Measurements from ENCODE around the gene KCNH2.
"Not testable (repeated sequence)": the region's sequence is repeated elsewhere in the genome, so short reads cannot be mapped to it uniquely, and the experiment has no call there.

Gene KCNH2

DNA sequence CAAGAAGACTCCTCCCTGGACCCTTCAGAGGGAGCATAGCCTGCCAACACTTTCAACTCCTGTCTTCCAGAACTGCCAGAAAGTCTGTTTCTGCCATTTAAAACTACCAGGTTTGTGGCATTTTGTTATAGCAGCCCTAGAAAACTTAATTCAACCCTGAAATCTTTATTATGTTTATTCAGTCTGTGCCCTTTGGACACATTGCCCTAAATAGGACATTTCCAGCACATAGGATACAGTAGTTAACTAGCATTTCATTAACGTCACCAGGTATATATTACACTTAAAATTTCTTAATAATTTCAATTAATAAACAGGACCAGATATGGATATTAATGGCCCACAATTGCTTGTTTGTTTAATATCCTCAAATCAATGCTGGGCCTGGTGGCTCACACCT, 54.3 kb downstream of the KCNH2 start:
- Histone ChIP-seq H3K4me3 (no peak overlapping the region), H3K27ac (no peak overlapping the region)

- Histone ChIP-seq H3K27ac (no peak overlapping the region), H3K4me3 (no peak overlapping the region)
Observed at GRCh38 chr7:150923196-150923595, 54.9 kb downstream of the KCNH2 start.

DNA sequence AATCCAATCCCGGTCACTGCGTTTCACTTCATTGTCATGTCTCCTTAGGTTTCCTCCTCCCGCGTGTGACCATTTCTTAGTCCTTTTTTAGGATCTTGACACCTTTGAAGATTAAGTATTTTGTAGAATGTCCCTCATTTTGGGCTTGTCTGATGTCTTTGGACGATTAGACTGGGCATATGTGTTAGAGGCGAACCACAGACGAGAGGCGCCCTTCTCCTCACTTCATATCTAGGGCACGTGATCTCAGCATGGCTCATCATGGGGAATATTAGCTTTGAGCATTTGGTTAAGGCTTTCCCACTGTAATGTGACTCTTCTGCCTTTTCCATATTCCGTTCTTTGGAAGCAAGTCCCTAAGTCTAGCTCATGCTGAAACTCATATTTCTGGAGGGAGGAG, 59.0 kb downstream of the KCNH2 start:
- Histone ChIP-seq H3K4me3 (no peak overlapping the region), H3K27ac (no peak overlapping the region)

DNA sequence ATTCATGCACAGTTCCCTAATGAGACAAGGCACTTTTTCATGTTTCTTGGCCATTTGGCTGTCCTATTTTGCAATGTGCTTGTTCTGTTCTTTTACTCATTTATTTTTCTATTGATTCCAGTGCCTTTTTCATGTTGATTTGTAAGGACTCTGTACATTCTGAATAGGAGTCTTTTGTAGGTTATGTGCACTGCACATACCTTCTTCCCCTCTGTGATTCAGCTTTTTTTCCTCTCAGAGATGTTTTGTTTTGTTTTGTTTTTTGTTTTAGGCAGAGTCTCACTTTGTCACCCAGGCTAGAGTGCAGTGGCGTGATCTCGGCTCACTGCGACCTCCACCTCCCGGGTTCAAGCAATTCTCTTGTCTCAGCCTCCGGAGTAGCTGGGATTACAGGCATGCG, 59.7 kb downstream of the KCNH2 start:
- no peak overlapping the region for H3K4me3 ChIP-seq
- H3K27ac ChIP-seq, result no peak overlapping the region

DNA sequence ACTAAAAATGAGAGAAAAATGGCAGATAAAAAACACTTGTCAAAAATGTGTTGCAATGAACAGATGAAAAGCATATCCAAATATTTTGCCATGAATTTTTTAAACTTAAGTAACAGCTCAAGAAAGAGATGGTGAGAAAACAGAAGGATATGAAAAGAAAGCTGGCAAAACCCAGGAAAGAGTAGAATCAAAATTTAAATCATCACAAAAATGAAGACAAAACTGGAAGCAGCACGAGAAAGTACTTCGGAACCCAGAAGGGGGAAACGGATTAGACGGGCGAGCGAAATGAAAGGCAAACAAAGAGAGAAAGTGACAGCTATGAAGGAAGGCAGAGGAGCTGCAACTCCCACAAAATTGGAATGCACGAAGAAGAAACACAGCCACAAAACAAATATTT, 60.2 kb downstream of the KCNH2 start:
- no peak overlapping the region for H3K4me3 ChIP-seq

DNA sequence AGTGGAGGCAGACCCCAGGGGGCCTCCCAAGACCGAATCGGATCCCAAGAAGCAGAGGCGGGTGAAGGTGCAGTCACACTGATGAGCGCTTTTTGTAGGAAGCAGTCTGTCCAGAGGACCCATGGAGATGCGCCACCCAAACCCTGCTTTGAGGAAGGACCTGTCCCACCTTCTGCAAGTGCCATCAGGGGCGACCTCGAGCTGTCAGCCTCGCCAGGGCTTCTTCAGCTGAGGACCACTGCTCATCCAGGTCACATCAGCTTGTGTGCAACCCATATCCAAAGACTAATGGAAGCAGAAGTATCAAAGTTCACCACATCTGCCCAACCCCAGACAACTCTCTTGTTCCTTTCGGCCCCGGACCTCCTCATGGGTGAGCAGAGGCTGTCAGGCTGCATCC, 61.5 kb downstream of the KCNH2 start:
- H3K4me3 ChIP-seq, result no peak overlapping the region

More for the DNA sequence above, 60.2 kb downstream of the KCNH2 start:
- H3K27ac ChIP-seq, result no peak overlapping the region

GRCh38 chr7:150914966-150915365, 63.2 kb downstream of the KCNH2 start:
- no peak overlapping the region for H3K27ac ChIP-seq
- no peak overlapping the region for H3K4me3 ChIP-seq

More for the DNA sequence above, 61.5 kb downstream of the KCNH2 start:
- H3K27ac ChIP-seq, result no peak overlapping the region

DNA sequence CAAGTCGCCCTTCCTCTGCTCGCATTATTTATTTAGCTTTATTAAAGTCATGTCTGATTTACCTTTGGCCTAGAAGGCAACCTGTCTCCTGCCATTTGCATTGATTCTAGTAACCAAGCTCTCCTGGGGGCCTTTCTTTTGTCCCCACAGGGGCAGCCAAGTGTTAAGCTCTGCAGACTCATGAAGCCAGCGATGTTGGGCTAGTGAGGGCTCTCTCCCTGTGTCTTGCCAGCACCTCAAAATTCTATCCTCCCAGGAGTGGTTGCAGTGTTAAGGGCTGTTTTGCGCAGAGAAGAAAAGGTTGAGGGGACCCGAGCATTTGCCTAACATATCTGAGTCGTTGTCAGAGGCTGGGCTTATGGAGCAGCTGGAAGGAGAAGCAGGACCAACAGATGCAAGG, 63.9 kb downstream of the KCNH2 start:
- Histone ChIP-seq H3K27ac (no peak overlapping the region), H3K4me3 (no peak overlapping the region)

GRCh38 chr7:150912427-150912826, 65.7 kb downstream of the KCNH2 start:
- Histone ChIP-seq H3K27ac (no peak overlapping the region), H3K4me3 (no peak overlapping the region)

DNA sequence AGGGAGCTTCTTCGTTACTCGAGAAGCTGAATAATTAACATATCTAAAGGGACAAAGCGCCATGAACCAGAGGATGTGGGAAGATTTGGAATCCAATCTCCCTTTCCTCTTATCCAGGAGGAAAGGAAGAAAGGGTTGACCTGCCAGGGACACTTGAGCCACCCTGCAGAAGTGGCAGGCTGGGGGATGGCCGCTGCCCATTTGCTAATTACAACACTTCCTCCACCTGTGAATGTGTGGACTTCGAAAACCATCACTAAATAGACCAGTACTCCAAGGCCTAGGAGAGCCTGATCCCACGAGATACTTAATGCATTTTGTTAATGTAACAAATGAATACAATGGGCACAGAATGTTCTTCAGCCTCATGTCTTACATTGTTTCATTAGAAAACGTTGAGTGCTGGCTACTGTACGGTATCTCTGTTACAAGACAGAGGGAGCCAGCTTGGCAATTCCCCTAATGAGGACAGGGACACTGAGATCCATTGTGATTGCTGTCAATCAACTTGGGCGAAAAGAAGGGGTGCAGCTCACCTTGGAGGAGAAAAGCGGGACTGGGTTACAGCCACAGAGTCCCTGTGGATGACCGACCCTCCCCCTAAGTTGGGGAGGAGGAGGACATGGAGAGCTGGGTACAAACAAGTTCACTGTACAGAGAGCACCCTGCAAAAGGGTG, 66.4 kb downstream of the KCNH2 start:
- no peak overlapping the region for H3K27ac ChIP-seq
- H3K4me3 ChIP-seq, result no peak overlapping the region

- Histone ChIP-seq H3K27ac (no peak overlapping the region), H3K4me3 (no peak overlapping the region)
Observed at GRCh38 chr7:150910996-150911422, 67.1 kb downstream of the KCNH2 start.

GRCh38 chr7:150910305-150910995, 67.7 kb downstream of the KCNH2 start:
- H3K27ac ChIP-seq, H3K4me3 ChIP-seq: not testable (repeated sequence)

- Histone ChIP-seq H3K4me3 (no peak overlapping the region), H3K27ac (no peak overlapping the region)
Observed at GRCh38 chr7:150909200-150909995, 68.7 kb downstream of the KCNH2 start.

GRCh38 chr7:150908173-150908572, 69.9 kb downstream of the KCNH2 start:
- H3K4me3 ChIP-seq, result no peak overlapping the region
- H3K27ac ChIP-seq, result no peak overlapping the region

- no peak overlapping the region for H3K4me3 ChIP-seq
- H3K27ac ChIP-seq, result no peak overlapping the region
Observed at GRCh38 chr7:150904011-150904909, 73.9 kb downstream of the KCNH2 start.

DNA sequence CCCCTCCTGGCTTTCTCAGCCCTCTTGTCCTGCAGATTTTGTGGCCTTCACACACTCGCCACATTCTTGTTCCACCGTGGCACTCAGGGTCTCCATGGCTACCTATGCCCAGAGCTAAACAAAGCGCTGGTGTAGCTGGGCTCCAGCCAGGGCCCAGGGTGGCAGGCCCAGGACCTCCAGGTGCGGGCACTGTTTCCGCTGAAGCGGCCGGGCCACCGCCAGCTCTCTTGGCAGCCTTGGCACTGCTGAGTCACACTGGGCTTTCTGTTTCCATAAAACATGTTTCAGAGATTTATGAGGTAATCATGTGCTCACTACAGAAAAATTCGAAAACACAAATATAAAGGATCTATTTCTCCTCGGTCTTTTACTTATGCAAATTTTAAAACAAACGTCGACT, 74.5 kb downstream of the KCNH2 start:
- Histone ChIP-seq H3K27ac (no peak overlapping the region), H3K4me3 (no peak overlapping the region)

- Histone ChIP-seq H3K4me3 (no peak overlapping the region), H3K27ac (no peak overlapping the region)
Observed at GRCh38 chr7:150902078-150903033, 75.8 kb downstream of the KCNH2 start.

- H3K4me3 ChIP-seq, result no peak overlapping the region
- no peak overlapping the region for H3K27ac ChIP-seq
Observed at GRCh38 chr7:150901160-150902035, 76.7 kb downstream of the KCNH2 start.

All from skin epidermis (tissue), 12 donors.